GM12801 (cell line): Measurements from ENCODE around the gene CPNE2.

Source experiments
- CTCF ChIP-seq: IDR thresholded peaks from one replicate; pipeline ENCODE4 v1.5.1; 2011; ENCODE audit warnings: control low read depth; ENCODE audit not compliant: insufficient read length; ENCODE audit errors: extremely low read depth

CPNE2 gene

GRCh38 chr16:57084996-57085395, 7.4 kb upstream of the CPNE2 start:
- TF ChIP-seq CTCF = no peak

- TF ChIP-seq CTCF = no peak
These were observed 5.4 kb upstream of the CPNE2 start for GRCh38 chr16:57087003-57087402.

- no peak for TF ChIP-seq CTCF
These were observed 3.0 kb upstream of the CPNE2 start for GRCh38 chr16:57089406-57089805.

GRCh38 chr16:57091200-57091974, 996 bp upstream of the CPNE2 start:
- no peak for TF ChIP-seq CTCF

GRCh38 chr16:57092786-57093411, 516 bp downstream of the CPNE2 start:
- no peak for TF ChIP-seq CTCF

GRCh38 chr16:57093666-57094564, 1.5 kb downstream of the CPNE2 start:
- no peak for TF ChIP-seq CTCF

- no peak for TF ChIP-seq CTCF
These were observed 2.5 kb downstream of the CPNE2 start for GRCh38 chr16:57094911-57095310.
